ENCODE measurements around the gene TEX36.

Gene TEX36

GRCh38 chr10:125694883-125695282 is 11.9 kb upstream of the TEX36 start:
- no peak for DNase-seq (ENCODE audit: low read depth, low spot score)
- no peaks in the 10 kb centered on the region for H3K9me3 ChIP-seq (ENCODE audit: low read depth, low read length)
- H3K27ac ChIP-seq, result no peak overlapping the region
- TF ChIP-seq FOXP2 (optimal IDR thresholded peaks at IDR 0.05; ENCODE audit: control extremely low read depth, extremely low read length, insufficient read depth) (no peak), EZH2 (IDR thresholded peaks at IDR 0.05) (no peak), POLR2AphosphoS5 (IDR thresholded peaks at IDR 0.05; ENCODE audit: borderline replicate concordance, low read depth, low read length) (no peak)
- no peak overlapping the region for H3K9ac ChIP-seq (ENCODE audit: insufficient read length)
- H3K36me3 ChIP-seq (ENCODE audit: insufficient read depth, low read length), result no peaks in the 10 kb centered on the region
- no peak overlapping the region for H3K4me3 ChIP-seq

- H3K27ac ChIP-seq, result no peak overlapping the region
- H3K36me3 ChIP-seq (ENCODE audit: insufficient read depth, low read length), result no peaks in the 10 kb centered on the region
- no peak for DNase-seq (ENCODE audit: low read depth, low spot score)
- no peaks in the 10 kb centered on the region for H3K9me3 ChIP-seq (ENCODE audit: low read depth, low read length)
- no peak for TF ChIP-seq POLR2AphosphoS5 (IDR thresholded peaks at IDR 0.05; ENCODE audit: borderline replicate concordance, low read depth, low read length)
- TF ChIP-seq FOXP2 (optimal IDR thresholded peaks at IDR 0.05; ENCODE audit: control extremely low read depth, extremely low read length, insufficient read depth), result no peak
- no peak for TF ChIP-seq EZH2 (IDR thresholded peaks at IDR 0.05)
- no peak overlapping the region for H3K9ac ChIP-seq (ENCODE audit: insufficient read length)
- no peak overlapping the region for H3K4me3 ChIP-seq
Measured at GRCh38 chr10:125693524-125693847, 10.5 kb upstream of the TEX36 start.

- Histone ChIP-seq H3K36me3 (ENCODE audit: insufficient read depth, low read length) (no peaks in the 10 kb centered on the region), H3K27ac (no peak overlapping the region), H3K9ac (ENCODE audit: insufficient read length) (no peak overlapping the region), H3K4me3 (no peak overlapping the region), H3K9me3 (ENCODE audit: low read depth, low read length) (no peaks in the 10 kb centered on the region)
- DNase-seq (ENCODE audit: low read depth, low spot score), result no peak
- TF ChIP-seq EZH2 (IDR thresholded peaks at IDR 0.05) (no peak), FOXP2 (optimal IDR thresholded peaks at IDR 0.05; ENCODE audit: control extremely low read depth, extremely low read length, insufficient read depth) (no peak), POLR2AphosphoS5 (IDR thresholded peaks at IDR 0.05; ENCODE audit: borderline replicate concordance, low read depth, low read length) (no peak)
Measured at GRCh38 chr10:125692601-125693523, 9.9 kb upstream of the TEX36 start.

GRCh38 chr10:125692196-125692595 is 9.2 kb upstream of the TEX36 start:
- no peak overlapping the region for H3K4me3 ChIP-seq
- H3K9ac ChIP-seq (ENCODE audit: insufficient read length), result no peak overlapping the region
- no peak overlapping the region for H3K27ac ChIP-seq
- no peak for DNase-seq (ENCODE audit: low read depth, low spot score)
- H3K9me3 ChIP-seq (ENCODE audit: low read depth, low read length), result no peaks in the 10 kb centered on the region
- H3K36me3 ChIP-seq (ENCODE audit: insufficient read depth, low read length), result no peaks in the 10 kb centered on the region
- no peak for TF ChIP-seq POLR2AphosphoS5 (IDR thresholded peaks at IDR 0.05; ENCODE audit: borderline replicate concordance, low read depth, low read length)

GRCh38 chr10:125691160-125691981 is 8.4 kb upstream of the TEX36 start:
- DNase-seq (ENCODE audit: low read depth, low spot score), result no peak
- H3K27ac ChIP-seq, result no peak overlapping the region
- no peaks in the 10 kb centered on the region for H3K9me3 ChIP-seq (ENCODE audit: low read depth, low read length)
- H3K36me3 ChIP-seq (ENCODE audit: insufficient read depth, low read length), result no peaks in the 10 kb centered on the region
- H3K9ac ChIP-seq (ENCODE audit: insufficient read length), result no peak overlapping the region
- TF ChIP-seq FOXP2 (optimal IDR thresholded peaks at IDR 0.05; ENCODE audit: control extremely low read depth, extremely low read length, insufficient read depth) (no peak), EZH2 (IDR thresholded peaks at IDR 0.05) (no peak), POLR2AphosphoS5 (IDR thresholded peaks at IDR 0.05; ENCODE audit: borderline replicate concordance, low read depth, low read length) (no peak)
- H3K4me3 ChIP-seq, result no peak overlapping the region

GRCh38 chr10:125689955-125690569 is 7.1 kb upstream of the TEX36 start:
- no peak overlapping the region for H3K4me3 ChIP-seq
- no peaks in the 10 kb centered on the region for H3K36me3 ChIP-seq (ENCODE audit: insufficient read depth, low read length)
- no peak overlapping the region for H3K9ac ChIP-seq (ENCODE audit: insufficient read length)
- no peak for TF ChIP-seq FOXP2 (optimal IDR thresholded peaks at IDR 0.05; ENCODE audit: control extremely low read depth, extremely low read length, insufficient read depth)
- no peak for TF ChIP-seq POLR2AphosphoS5 (IDR thresholded peaks at IDR 0.05; ENCODE audit: borderline replicate concordance, low read depth, low read length)
- no peak for TF ChIP-seq EZH2 (IDR thresholded peaks at IDR 0.05)
- no peaks in the 10 kb centered on the region for H3K9me3 ChIP-seq (ENCODE audit: low read depth, low read length)
- no peak overlapping the region for H3K27ac ChIP-seq
- no peak for DNase-seq (ENCODE audit: low read depth, low spot score)

- Histone ChIP-seq H3K27ac (no peak overlapping the region), H3K36me3 (ENCODE audit: insufficient read depth, low read length) (no peaks in the 10 kb centered on the region), H3K4me3 (no peak overlapping the region), H3K9me3 (ENCODE audit: low read depth, low read length) (no peaks in the 10 kb centered on the region), H3K9ac (ENCODE audit: insufficient read length) (no peak overlapping the region)
- TF ChIP-seq FOXP2 (optimal IDR thresholded peaks at IDR 0.05; ENCODE audit: control extremely low read depth, extremely low read length, insufficient read depth) (no peak), EZH2 (IDR thresholded peaks at IDR 0.05) (no peak), POLR2AphosphoS5 (IDR thresholded peaks at IDR 0.05; ENCODE audit: borderline replicate concordance, low read depth, low read length) (no peak)
- no peak for DNase-seq (ENCODE audit: low read depth, low spot score)
Measured at GRCh38 chr10:125687507-125688185, 4.7 kb upstream of the TEX36 start.

- no peak overlapping the region for H3K9ac ChIP-seq (ENCODE audit: insufficient read length)
- no peak overlapping the region for H3K27ac ChIP-seq
- H3K9me3 ChIP-seq (ENCODE audit: low read depth, low read length), result no peaks in the 10 kb centered on the region
- no peak overlapping the region for H3K4me3 ChIP-seq
- DNase-seq (ENCODE audit: low read depth, low spot score), result no peak
- no peak for TF ChIP-seq EZH2 (IDR thresholded peaks at IDR 0.05)
- TF ChIP-seq POLR2AphosphoS5 (IDR thresholded peaks at IDR 0.05; ENCODE audit: borderline replicate concordance, low read depth, low read length), result no peak
- TF ChIP-seq FOXP2 (optimal IDR thresholded peaks at IDR 0.05; ENCODE audit: control extremely low read depth, extremely low read length, insufficient read depth), result no peak
- no peaks in the 10 kb centered on the region for H3K36me3 ChIP-seq (ENCODE audit: insufficient read depth, low read length)
Measured at GRCh38 chr10:125684581-125684980, 1.6 kb upstream of the TEX36 start.

Measured in SK-N-MC (cell line).